PFSK-1 (cell line): ENCODE results near the gene SETDB1.

ENCODE experiments used
- POLR2AphosphoS5 ChIP-seq: IDR thresholded peaks from 2 replicates; pipeline ENCODE4 v1.6.1; 2012; ENCODE audit warnings: low read depth, mild to moderate bottlenecking, control low read depth, low read length, moderate library complexity
- REST ChIP-seq, 2 experiments: IDR thresholded peaks; 2 replicates each; pipeline versions ENCODE4 v1.6.1 to v1.8.0; 2011 to 2012; ENCODE audit warnings: low read depth in 2 of 2, low read length in 2 of 2, control low read depth in 1 of 2, inconsistent platforms in 1 of 2, mild to moderate bottlenecking in 1 of 2, moderate library complexity in 1 of 2; ENCODE audit not compliant: insufficient read depth in 1 of 2

- TF ChIP-seq REST (IDR thresholded peaks at IDR 0.05; ENCODE audit: insufficient read depth in 1 of 2, low read depth in 2 of 2, low read length in 2 of 2) (no peak), POLR2AphosphoS5 (no peak)
Measured at GRCh38 chr1:151011154-151011850, 85.1 kb downstream of the SETDB1 start.
